ENCODE results near the gene NRP1.

Gene NRP1

GRCh38 chr10:33174674-33175434 lies 159.6 kb downstream of the NRP1 start:
- no peak for DNase-seq

GRCh38 chr10:33165911-33166310 lies 168.6 kb downstream of the NRP1 start:
- DNase-seq, result no peak

- no peak for DNase-seq
These were observed 170.3 kb downstream of the NRP1 start for GRCh38 chr10:33164060-33164709.

DNA sequence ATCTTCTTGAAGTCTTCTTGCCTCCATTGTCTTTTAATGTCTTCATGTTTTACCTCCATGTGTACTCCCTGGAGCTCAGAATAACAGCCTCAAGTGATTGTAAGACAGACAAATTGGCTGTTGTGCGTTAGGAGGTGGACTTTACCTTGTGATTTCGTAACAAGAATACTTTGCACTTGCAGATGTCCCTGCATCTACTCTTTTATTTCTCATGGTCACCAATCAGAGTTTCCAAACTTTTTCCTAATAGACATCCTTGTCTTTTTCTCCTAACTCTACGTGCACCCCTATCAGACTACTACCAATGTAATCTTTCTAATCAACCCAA lies 172.3 kb downstream of the NRP1 start:
- no peak for DNase-seq

- DNase-seq, result no peak
These were observed 172.8 kb downstream of the NRP1 start for GRCh38 chr10:33161550-33162247.

GRCh38 chr10:33160151-33160550 lies 174.3 kb downstream of the NRP1 start:
- DNase-seq, result no peak

DNA sequence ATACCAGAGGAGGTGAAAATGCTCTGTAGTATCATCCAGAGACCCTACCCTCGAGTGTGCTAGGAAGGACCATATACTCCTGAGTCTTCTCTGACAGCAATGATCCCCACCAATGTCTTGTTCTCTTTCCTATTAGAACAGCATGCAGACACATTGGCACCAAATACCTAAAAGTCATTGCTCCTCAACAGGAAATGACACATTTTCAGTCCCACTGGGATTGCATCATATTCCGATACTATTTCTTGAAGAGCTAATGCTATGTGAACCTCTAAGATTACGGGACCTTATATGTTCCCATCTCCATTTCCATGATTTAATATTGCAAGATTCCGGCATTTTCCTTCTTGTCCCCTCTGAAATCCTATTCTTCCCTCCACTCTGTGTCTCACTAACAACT lies 177.4 kb downstream of the NRP1 start:
- no peak for DNase-seq

DNA sequence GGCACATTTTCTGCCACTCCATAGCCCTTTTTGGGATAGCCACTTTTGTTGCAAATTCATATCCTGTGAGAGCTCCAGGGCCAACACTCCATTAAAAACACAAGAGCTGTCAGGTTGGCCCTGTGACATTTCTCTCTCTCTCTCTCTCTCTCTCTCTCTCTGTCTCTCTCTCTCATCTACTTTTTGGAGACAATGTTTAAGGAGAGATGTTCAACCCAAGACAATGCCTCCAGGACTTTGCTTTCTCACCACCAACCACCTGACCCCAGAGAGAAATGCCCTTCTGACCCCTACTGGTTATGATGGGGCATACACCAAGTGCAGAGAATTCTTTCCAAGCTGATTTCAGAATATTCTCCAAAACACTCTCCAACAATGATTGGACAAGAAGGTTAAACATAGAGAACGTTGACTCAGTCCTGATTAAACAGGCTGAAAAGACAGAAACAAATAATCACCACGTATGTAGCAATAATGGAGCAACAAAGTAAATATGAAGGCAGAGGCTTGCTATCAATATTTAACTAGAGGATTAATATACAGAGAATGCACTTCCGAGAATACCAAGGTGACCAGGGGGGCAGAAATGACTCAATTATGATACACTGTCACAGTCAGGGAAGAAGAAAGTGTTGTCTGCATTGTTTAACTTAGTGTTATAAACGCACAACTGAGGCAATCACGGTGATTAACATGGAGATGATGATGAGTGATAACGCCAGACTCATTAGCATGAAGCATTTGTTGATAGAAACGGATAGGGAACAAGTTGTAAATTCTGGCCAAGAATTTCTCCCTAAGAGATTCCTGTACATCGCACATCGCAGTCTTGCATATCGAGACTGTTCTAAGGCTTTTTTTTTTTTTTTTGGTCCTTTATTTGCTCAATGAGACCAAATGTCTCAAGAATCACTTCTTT lies 178.5 kb downstream of the NRP1 start:
- no peak for DNase-seq

- DNase-seq, result no peak
These were observed 179.9 kb downstream of the NRP1 start for GRCh38 chr10:33154590-33154989.

DNA sequence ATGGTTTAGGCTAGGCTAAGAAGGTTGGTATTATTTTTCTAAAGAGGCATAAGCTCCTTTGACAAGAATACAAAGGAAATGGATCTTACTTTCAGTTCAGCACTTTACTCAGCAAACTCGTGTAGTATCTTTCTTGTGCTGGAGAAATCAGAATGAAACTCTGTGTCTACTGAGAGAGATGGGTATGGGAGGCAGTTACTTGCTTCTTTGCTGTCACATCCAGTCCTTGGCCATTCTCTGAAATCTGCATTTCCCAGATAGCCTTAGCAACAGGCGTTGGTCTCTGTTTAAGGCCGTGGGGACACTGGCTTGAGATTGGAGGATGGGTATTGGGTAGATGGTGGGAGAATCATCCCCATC lies 180.5 kb downstream of the NRP1 start:
- DNase-seq, result no peak

DNA sequence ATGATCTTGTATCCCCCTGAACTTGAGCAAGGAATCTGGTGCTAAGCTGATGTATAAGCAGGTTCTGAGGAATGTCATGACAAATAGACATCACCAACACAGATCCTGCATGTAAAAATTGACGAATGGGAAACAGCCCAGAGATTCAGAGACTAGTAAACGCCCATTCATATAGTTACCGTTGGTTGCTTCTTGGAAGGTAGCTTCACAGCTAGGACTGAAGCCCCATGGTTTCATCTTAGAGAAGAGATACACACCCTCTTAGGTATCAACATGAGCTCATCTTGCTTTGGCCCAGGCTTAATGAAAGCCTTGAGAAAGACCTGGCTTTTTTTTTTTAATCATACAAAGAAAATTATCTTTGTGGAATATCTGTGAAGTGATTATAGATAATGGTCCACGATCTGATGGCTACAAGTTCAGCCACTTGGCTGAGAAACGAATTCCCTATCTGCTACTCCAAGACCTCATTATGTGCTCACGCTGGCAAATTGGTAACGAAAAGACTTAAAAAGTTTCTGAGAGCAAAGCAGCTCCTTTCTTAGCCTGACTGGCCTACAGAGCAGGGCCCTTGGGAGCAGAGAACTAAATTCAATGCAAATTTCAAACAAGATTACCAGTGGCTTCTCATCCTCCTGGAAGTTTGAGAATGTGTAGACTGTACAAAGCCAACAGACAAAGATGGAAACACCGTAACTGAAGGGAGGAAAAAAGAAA lies 181.1 kb downstream of the NRP1 start:
- DNase-seq, result no peak

DNA sequence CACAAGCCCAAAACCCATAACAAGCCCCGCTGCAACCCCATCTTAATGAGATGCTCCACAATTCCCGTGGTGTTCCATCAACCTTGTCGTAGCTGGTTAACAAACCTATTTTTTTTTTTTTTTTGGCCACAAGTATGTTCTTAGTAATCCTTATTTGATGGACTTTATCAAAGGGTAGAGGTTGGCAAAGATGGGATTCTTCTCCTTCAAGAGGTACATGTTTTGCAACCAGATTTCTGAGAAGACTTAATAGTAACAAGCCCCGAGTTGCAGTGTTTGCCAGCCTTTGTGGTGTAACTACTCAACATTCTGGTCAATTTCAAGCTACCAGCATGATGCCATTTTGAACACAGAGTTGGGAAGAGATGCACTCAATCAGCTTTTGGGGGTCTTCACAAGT lies 181.7 kb downstream of the NRP1 start:
- DNase-seq, result no peak

- DNase-seq, result no peak
These were observed 182.3 kb downstream of the NRP1 start for GRCh38 chr10:33152146-33152545.

DNA sequence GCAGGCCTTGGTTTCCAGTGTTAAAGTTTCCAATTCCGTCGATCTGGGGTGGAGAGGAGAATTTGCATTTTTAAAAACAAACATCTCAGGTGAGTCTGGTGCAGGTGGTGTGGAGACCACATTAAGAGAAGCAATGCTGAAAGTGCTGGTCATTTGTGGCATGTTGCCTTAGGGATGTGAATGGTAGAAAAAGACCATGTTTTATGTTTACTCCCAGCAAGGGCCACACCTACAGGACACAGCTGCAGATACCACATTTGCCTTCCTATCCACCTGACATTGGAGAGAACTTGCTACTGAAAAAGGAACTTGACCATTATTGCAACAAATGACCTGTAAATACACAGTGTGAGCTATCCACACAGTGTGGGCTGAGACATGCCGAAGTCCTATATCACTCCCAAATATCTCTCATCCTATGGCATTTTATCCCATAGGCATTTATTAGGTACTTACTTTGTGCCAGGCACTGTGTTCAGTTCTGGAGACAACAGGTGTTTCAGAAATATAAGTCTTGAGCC lies 183.1 kb downstream of the NRP1 start:
- no peak for DNase-seq

- no peak for DNase-seq
These were observed 183.6 kb downstream of the NRP1 start for GRCh38 chr10:33150889-33151288.

DNA sequence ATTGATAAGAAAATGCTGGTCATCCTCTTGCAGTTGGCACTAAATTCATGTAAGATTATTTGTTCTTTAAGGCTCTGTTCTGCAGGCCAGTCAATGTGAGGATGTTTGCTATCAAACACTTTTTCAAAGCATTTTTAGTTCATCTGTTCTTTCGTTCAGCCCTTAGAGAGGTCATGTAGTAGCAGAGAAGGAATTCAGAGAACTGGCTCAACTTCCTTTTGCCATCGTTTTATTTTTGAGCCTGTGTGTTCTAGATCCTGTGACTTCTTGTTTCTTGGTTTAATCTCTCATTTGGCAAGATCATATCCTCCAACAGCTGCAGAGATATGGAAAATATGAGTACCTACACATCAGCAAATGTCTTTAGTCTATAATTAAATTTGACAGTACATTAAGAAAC lies 184.3 kb downstream of the NRP1 start:
- DNase-seq, result no peak

DNA sequence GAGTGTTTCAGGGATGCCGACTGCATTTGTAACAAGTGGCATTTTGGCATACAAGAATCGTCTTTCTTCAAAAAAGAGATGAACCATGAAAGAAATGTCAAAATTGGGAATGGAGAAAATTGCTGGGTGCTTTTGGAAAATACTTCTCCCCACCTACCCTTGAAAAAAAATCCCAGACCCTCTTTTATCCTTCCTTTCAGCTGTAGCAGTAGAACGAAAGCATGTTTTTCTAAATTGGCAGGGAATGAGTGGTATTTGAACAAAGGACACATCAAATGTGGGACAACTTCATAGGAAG lies 187.5 kb downstream of the NRP1 start:
- no peak for DNase-seq

DNA sequence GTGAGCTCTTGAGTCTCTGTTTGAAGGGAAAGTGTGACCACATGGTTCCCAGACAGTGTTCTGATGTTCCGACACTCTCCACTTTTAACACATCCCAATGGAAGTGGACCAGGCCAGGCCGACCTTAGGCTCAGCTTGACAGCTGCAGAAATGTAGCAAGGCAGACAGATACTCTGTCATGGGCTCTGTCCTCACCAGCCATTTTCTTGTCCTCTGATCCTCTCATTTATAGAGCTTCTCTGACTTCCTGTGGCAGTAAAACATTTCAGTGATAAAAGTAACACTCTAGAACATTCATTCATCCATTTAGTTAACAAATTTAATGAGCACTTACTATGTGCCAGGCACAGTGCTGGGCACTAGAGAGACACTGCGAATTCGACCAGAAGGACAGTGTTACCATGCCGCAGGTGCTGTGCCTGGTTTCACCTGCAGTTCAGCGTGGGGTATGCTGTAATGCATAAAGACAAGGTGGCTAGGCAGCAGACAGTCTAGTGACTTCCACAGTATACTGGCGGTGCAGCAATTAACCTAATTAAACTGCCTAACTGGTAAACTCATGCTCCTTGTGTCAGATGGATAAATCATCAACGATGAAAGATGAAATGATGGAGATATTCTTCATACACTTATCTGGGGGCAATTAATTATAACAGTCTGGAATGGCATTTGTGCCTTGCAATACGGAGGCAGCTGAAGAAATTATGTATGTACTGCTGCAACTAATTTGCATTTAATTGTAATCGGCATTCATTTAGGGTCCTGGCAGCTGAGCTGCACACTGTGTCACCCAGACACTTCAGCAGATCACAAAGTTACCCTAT lies 188.1 kb downstream of the NRP1 start:
- DNase-seq, result no peak

DNA sequence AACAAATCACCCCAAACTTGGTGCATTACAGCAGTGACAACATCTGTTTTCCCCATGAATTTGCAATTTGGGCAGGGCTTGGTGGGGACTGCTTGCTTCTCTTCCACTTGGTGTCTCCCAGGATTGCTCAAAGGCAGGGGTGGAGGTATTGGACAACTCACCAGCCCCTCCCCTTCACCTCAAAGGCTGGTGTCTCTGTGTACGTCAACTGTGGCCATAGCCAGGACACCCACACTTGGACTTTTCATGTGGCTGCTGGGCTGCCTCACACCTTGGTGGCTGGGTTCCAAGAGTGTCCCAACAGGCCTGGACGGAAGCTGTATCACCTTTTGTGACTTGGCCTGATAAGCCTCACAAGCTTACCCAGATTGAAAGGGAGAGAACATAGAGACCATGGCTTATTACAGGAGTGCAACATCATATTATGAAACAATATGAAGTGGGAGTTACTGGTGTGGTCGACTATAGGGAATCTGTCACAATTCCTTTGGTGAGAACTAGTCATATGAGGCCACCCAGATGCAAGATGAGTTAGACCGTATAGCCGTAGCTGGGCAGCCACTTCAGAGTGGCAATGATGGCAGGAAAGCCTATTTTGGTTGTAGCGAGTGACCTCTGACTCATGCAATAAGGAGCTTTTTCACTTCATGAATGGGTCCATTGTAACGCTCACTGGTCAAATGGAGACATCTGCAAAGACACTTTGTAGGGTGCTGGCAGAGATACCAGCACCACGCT lies 188.8 kb downstream of the NRP1 start:
- DNase-seq, result no peak

GRCh38 chr10:33143160-33143728 lies 191.2 kb downstream of the NRP1 start:
- DNase-seq, result no peak

DNA sequence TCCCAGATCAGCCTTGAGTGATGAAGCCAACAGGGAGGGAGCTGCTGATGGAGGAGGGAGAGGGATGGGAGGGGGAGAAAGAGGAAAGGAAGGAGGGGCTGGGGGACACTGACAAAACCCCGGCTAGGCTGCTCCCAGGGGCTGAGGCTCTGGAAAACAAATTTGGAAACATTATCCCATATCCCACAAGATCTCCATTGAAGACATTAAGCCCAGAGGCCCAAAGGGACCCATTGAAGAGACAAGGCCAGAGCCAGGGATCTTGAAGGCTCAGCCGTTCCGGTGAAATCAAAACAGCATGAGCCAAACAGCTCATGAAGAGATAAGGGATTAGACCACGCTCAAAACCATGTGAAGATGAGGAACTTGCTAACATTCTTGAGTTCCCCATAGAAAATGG lies 192.2 kb downstream of the NRP1 start:
- DNase-seq, result no peak
